IPS-NIHi7 (cell line): ENCODE data around the gene SAMD9.
A peak's percentile ranks its signal among the peaks of the same experiment; 100 is the strongest.
"Not testable (repeated sequence)": the region's sequence is repeated elsewhere in the genome, so short reads cannot be mapped to it uniquely, and the experiment has no call there.

Experiments used
- DNase-seq: peaks from one replicate; pipeline ENCODE4 v3.0.0; 2012; ENCODE audit warnings: mixed read lengths; ENCODE audit errors: extremely low spot score

Gene SAMD9

DNA sequence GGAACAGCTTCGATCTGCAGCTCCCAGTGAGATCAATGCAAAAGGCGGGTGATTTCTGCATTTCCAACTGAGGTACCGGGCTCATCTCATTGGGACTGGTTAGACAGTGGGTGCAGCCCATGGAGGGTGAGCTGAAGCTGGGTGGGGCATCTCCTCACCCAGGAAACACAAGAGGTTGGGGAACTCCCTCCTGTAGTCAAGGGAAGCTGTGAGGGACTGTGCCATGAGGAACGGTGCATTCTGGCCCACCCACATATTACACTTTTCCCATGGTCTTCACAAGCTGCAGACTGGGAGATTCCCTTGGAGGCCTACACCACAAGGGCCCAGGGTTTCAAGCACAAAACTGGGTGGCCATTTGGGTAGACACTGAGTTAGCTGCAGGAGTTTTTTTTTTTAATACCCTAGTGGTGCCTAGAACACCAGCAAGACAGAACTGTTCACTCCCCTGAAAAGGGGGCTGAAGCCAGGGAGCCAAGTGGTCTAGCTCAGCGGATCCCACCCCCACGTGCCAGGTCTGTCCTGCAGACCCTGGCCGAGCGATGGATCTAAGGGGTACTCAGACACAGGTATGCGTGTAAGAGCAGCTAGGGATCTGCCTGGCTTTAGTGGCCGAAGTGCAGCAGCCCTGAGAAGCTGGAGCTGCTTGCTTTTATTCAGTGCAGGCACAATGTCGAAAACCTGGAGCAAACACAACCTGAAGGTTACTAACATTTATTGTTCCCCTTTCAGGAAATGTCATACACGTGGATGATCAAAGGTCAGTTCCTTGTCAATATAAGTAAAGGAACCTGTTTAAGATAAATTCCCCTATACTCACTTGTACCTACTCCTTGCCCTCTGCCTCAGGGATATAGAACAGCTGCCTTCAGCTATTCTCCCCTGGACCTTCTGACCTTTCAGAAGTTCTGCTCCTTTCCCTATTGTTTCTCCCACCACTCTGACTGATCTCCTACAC, 3.1 kb upstream of the SAMD9 start:
- no peak for DNase-seq

DNA sequence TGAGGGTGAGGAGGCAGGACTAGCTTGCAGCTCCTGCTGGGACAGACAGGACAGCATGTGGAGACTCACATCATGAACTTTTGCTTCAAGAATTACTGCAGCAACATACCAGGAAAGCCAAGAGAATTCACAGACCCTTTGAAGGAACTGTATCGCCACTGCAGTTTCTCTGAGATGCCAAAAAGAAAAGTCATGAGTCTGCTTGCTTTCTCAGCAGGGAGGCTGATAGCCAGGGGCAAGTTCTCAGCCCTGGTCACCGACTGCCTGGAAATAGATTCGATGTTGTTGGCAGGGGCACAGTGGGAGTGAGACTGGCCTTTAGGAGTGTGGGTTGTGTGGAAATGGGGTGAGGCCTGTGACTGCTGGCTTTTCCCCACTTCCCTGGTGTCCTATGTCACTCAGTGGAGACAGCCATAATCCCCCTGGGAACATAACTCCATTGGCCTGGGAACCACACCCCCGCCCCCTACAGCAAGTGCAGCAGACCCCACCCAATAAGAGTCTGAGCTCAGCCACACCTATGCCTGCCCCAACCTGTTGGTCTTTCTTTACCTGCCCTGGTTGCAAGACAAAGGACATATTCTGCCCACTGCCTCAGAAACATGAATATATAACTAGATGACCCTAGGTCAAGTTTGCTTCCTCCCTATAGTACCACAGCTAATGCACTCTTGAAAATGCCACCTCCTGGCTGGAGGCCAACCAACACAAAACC, 1.6 kb upstream of the SAMD9 start:
- peak; percentile 17 for DNase-seq

DNA sequence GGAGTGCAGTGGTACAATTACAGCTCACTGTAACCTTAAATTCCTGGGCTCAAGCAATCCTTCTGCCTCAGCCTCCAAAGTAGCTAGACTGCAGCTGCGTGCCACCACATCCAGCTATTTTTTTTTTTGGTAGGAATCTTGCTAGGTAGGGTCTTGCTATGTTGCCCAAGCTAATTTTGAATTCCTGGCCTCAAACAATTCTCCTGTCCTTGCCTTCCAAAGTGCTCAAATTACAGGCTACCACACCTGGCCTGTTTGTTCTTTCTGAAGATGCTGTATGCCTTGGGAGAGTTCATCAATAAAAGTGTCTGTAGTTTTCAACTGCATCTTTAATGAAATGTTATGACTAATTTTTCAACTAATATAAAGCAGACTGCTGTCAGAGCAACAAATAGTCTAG, 452 bp downstream of the SAMD9 start:
- DNase-seq, result no peak

DNA sequence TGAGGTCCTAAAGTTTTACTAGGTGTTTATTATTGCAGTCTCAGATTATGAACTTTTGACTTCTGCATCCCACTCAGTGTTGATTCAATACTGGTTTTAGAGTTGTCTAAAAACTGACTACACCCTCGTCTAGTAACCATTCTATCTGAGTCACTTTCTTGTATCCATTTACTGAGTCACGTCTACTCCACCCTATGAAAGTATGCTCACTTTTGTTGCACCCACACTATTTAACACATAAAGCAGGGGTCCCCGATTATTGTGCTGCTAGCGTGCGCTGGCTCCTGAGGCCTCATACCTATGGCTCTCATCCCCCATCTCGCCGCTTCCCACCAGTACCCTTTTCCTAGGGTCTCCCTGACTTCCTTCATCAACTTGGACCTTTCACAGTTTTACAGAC, 2.0 kb downstream of the SAMD9 start:
- no peak for DNase-seq

DNA sequence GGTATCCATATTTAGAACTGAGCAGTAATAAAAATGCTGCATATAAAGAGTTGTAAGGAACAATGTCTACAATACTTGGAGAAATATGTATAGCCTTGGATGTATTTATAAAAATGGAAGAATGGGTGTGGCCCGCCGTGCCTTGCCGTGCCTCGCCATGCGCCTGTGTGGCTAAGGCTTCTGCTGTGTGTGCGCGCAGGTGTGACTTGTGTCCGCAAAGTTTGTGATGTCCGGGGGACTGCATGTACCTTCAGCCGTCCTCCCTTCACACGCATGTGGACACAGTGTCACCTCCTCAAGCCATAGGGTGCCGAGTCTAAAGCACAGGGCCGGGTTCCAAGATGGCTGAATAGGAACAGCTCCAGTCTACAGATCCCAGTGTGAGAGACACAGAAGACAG, 9.8 kb downstream of the SAMD9 start:
- no peak for DNase-seq

DNA sequence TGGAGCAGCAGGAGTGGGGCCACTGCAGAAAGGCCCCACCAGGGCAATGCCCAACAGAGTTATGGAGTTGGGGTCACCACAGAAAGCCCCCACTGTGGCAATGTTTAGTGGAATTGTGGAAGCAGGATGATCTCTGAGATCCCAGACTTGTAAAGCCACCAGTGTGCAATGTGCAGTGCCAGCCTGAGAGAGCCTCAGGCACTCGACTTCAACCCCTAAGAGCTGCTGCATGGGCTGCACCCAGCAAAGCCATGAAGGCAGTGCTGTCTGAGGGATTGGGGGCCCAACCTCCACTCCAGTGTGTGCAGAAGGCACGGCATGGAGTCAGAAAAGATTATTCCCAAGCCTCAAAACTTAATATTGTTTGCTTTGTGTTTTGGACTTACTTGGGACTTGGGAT, 20.4 kb downstream of the SAMD9 start:
- DNase-seq, result no peak

DNA sequence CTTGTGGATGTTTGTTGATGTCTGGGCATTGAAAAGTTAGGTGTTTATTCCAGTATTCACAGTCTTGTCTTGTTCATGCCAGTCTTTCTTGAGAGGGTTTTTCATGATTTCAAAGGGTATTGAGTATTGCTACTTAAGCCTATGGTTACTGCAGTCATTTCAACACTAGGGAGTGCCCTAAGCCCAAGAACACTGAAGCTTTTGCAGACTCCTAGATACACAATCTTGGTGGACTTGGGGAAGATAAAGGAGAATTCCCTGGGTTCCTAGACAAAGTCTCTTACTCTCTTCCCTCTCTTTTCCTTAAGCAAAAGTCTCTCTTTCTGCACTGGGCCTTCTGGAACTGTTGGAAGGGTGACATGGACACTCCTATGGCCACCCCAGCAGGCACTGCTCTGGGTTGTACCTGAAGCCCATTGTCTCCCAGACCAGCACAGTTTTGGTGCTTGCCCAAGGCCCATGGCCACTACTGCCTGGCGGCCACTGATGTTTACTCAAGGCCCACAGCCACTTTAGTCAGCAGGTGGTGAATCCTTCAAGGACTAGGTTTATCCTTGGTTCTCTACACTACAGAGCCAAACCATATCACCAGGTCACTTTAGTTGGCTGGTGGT, 24.9 kb downstream of the SAMD9 start:
- peak; percentile 38 for DNase-seq

DNA sequence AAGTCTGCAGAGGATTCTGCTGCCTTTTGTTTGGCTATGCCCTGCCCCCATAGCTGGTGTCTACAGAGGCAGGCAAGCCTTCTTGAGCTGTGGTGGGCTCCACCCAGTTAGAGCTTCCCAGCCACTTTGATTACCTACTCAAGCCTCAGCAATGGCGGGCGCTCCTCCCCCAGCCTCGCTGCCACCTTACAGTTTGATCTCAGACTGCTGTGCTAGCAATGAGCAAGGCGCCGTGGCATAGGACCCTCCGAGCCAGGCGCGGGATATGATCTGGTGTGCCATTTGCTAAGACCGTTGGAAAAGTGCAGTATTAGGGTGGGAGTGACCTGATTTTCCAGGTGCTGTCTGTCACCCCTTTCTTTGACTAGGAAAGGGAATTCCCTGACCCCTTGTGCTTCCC, 44.4 kb downstream of the SAMD9 start:
- DNase-seq, result not testable (repeated sequence)

DNA sequence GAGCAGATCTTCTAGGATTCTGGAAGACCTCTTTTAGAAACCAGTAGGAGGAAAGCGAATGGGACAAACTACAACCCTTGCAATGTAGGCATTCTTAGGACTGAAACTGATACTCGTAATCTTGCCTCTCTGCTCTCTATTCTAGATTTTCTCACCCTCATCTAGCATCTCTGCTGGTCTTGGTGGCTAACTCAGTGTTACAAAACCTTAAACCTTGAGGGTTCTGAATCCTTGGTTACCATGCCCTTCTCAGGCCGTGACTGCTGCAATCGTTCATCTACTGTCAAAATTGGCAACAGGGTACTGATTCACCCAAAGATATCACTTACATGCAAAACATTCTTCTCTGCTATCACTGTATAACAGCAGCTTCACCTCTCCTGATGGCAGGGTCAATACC, 55.2 kb downstream of the SAMD9 start:
- no peak for DNase-seq

DNA sequence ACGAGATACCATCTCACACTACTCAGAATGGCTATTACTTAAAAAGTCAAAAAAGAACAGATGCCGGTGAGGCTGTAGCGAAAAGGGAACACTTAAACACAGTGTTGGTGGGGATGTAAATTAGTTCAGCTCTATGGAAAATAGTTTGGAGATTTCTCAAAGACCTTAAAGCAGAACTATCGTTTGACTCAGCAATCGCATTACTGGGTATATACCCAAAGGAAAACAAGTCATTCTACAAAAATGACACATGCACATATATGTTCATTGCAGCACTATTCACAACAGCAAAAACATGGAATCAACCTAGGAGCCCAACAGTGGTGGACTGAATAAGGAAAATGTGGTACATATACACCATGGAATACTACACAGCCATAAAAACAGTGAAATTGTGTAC, 56.9 kb downstream of the SAMD9 start:
- no peak for DNase-seq

DNA sequence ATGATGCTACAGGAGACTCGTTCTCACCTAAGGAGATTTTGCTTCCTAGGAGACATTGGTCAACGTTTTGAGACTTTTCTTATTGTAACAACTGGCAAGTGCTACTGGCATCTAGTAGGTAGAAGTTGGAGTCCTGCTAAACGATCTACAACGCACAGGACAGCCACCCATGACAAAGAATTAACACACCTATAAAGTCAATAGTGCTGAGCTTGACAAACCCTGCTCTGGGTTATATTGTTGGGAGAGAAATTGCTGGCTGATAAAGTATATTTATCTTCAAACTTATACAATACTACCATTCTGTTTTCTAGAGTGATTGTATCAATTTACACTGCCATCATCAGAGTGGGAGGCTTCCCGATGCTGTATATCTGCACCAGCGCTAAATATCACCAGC, 57.8 kb downstream of the SAMD9 start:
- DNase-seq, result no peak

DNA sequence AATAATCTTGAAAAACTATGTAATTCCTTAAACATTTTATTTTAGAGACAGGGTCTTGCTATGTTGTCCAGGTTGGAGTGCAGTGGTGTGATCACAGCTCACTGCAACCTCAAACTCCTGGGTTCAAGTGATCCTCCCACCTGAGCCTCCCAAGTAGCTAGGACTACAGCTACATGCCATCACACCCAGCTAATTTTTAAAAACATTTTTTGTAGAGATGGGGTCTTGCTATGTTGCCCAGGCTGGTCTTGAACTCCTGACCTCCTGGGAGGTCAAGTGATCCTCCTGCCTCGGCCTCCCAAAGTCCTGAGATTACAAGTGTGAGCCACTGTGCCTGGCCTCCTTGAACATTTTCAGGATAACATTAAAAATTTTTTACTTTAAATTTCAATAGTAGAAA, 61.2 kb downstream of the SAMD9 start:
- DNase-seq, result not testable (repeated sequence)

DNA sequence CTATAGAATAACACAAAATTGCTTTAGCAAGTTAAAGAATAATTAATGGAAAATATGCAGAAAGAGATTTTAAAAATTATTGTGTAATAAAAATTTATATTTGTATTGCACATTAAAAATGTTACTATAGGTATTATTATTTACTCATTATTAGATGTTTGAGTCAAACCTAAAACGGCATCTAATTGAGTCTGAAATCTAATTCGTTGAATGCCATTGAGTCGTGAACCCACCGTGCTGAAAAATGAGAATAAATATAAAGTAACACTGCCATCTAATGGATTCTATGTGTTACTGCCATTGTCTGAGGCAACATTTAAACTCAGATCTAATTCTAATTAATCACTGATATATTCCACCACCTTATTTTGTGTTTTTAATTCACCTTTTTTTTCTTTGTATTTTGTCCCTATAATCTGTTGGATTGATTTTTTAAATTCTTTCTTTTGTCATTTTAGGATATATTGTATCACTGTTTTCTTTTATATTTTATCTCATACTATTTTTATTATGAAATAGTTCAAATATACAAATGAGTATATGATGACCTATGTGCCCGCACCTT, 62.2 kb downstream of the SAMD9 start:
- DNase-seq, result peak; percentile 39

DNA sequence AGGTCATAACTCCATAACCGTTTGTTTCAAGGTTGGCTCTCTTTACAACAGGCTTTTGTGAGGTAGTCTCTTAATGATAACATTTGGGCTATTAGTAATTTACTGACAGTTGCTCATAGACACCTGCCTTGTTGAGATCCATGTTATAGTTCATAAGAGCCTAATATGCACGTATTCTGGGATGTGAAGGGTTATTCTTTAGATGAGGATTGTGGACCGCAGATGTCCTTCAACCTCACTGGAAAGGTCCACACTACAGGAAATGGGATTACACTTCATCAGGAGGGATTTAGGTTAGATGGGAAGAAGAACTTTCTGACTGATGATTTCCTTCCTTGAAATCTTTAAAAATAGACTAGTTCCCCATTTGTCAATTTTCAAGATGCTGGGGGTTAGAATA, 62.8 kb downstream of the SAMD9 start:
- no peak for DNase-seq

DNA sequence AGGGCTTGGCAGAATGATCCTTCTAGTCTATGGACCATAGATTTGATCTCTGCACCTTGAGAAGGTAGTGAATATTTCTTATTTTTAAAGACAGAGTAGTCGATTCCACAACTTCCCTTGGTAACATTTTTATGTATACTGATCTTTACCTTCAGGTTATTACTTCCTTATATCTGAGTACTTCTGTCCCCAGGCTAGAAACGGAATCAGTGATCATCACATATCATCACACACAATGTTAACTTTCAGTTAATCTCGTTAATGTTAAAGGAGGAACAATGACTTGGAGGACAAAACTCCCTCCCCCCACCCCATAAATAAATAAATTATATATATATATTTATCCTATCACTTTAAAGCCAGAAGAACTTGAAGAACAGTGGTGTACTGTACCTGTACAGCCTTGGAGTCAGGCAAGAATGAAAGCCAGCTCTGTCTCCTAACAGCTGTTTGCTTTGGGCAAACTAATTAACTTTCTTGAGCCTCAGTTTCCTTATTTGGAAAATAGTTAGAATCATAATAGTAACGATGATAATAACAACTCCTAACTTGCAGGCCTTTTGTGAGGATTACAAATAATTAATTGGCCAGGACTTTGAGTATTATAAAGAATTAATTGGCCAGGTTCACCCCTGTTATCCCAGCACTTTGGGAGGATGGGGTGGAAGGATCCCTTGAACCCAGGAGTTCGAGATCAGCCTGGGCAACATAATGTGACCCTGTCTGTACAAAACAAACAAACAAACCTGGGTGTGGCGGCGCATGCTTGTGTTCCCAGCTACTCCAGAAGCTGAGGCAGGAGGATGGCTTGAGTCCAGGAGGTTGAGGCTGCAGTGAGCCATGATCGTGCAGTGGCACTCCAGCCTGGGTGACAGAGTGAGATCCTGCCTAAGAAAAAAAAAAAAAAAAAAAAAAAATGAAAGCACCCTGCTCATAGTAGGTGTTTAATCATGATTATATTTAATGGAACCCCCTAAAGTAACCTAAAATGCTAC, 63.5 kb downstream of the SAMD9 start:
- no peak for DNase-seq

DNA sequence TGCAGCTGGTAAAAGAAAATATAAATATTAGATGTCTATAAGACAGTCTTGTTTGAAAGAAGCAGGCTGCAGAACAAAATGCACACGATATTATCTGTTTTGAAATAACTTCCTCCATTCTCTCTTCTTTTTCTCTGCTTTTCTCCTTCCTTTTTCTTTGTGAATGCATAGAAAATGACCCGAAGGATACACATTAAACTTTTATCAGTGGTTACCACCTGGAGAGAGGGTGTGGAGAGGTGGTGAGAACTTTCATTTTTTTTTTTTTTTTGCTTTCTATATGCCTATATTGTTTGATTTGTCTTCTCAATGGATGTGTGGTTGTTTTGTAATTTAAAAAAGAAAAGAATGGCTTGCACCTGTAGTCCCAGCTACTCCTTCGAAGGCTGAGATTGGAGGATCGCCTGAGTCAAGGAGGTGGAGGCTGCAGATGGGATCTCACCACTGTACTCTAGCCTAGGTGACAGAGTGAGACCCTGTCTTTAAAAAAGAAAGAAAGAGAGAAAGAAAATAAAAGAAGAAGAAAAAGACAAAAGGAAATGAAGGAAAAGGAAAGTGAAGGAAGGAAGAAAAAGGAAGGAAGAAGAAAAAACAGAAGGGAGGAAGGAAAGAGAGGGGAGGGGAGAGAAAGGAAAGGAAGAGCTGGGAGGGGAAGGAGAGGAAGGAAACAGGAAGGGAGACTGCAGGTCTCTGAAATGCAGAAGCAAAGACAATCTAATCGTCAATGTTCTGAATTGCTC, 64.4 kb downstream of the SAMD9 start:
- no peak for DNase-seq

DNA sequence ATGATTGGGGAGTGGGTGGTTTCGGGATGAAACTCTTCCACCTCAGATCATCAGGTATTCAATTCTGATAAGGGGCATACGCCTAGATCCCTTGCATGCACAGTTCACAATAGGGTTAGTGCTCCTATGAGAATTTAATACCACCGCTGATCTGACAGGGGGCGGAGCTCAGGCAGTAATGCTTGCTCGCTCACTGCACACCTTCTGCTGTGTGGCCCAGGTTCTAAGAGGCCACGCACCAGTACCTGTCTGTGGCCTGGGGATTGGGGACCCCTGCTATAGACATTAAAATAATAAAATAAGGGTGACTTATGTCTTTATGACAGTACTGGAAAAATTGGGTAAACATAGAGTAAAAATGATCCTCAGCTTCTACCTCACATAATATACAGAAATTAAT, 66.1 kb downstream of the SAMD9 start:
- no peak for DNase-seq
